Measurements from ENCODE around the gene PPP1R3D.
A peak's percentile ranks its signal among the peaks of the same experiment; 100 is the strongest.

PPP1R3D gene

GRCh38 chr20:59940129-59940955, at the start of gene PPP1R3D, which contains the start of gene FAM217B:
PPP1R3D (minus strand) TSS chr20:59940305; CDS start chr20:59939931, 374 bp downstream.
FAM217B (plus strand) TSS chr20:59940389; CDS start chr20:59943944, 3,555 bp downstream.
- DNase-seq (ENCODE audit: low read depth in 2 of 2): peak; percentile 97 to 98
- TF ChIP-seq CTCF (IDR thresholded peaks at IDR 0.05; ENCODE audit: low read depth, low read length): no peak
- peak within 1 kb of the TSS; percentile 77 to 79 for H3K4me3 ChIP-seq (replicated peaks in 1 of 2; ENCODE audit: low read depth in 2 of 2, low read length in 2 of 2)

GRCh38 chr20:59988141-59988540, 48.0 kb upstream of the PPP1R3D start:
- peak in 1 of 2 donors; percentile 41 for DNase-seq (ENCODE audit: low read depth in 2 of 2)
- no peak for TF ChIP-seq CTCF (IDR thresholded peaks at IDR 0.05; ENCODE audit: low read depth, low read length)
- H3K4me3 ChIP-seq (replicated peaks in 1 of 2; ENCODE audit: low read depth in 2 of 2, low read length in 2 of 2): no peak overlapping the region

GRCh38 chr20:59987135-59987534, 47.0 kb upstream of the PPP1R3D start:
- DNase-seq (ENCODE audit: low read depth in 2 of 2): no peak
- TF ChIP-seq CTCF (IDR thresholded peaks at IDR 0.05; ENCODE audit: low read depth, low read length): no peak
- H3K4me3 ChIP-seq (replicated peaks in 1 of 2; ENCODE audit: low read depth in 2 of 2, low read length in 2 of 2): no peak overlapping the region

GRCh38 chr20:59985864-59986263, 45.8 kb upstream of the PPP1R3D start:
- no peak overlapping the region for H3K4me3 ChIP-seq (replicated peaks in 1 of 2; ENCODE audit: low read depth in 2 of 2, low read length in 2 of 2)
- no peak for DNase-seq (ENCODE audit: low read depth in 2 of 2)
- TF ChIP-seq CTCF (IDR thresholded peaks at IDR 0.05; ENCODE audit: low read depth, low read length): no peak

GRCh38 chr20:59985164-59985563, 45.1 kb upstream of the PPP1R3D start:
- no peak overlapping the region for H3K4me3 ChIP-seq (replicated peaks in 1 of 2; ENCODE audit: low read depth in 2 of 2, low read length in 2 of 2)
- TF ChIP-seq CTCF (IDR thresholded peaks at IDR 0.05; ENCODE audit: low read depth, low read length): no peak
- DNase-seq (ENCODE audit: low read depth in 2 of 2): no peak

GRCh38 chr20:59984541-59984940, 44.4 kb upstream of the PPP1R3D start:
- H3K4me3 ChIP-seq (replicated peaks in 1 of 2; ENCODE audit: low read depth in 2 of 2, low read length in 2 of 2): no peak overlapping the region
- no peak for TF ChIP-seq CTCF (IDR thresholded peaks at IDR 0.05; ENCODE audit: low read depth, low read length)
- no peak for DNase-seq (ENCODE audit: low read depth in 2 of 2)

All from cardiac fibroblast (primary cell).